Endothelial cell of umbilical vein (primary cell): Measurements from ENCODE around the gene HSPG2. TPM values are rescaled to one million over a fixed set of nuclear protein-coding genes. Genes with fewer than 3 reads are reported as not detected.
"Not testable (repeated sequence)": the region's sequence is repeated elsewhere in the genome, so short reads cannot be mapped to it uniquely, and the experiment has no call there.

Experiments used
- BruUV-seq: library from RNA; stranded (reverse); fragments of 400-500 nt; replicated peaks from 2 replicates; lab custom pipeline; 2021; lab: Mats Ljungman, UMichigan
- CTCF ChIA-PET: fragments of 300-600, 350-600 bp; sonication (Branson Sonifier 250); formaldehyde crosslinking; loops from one replicate; lab custom pipeline; 2021; ENCODE audit warnings: antibody characterized with exemption, inconsistent platforms; lab: Charles Lee
- POLR2A ChIA-PET: fragments of 300-600, 350-600 bp; sonication (Branson Sonifier 250); formaldehyde crosslinking; loops from one replicate; lab custom pipeline; 2021; ENCODE audit warnings: antibody characterized with exemption, inconsistent platforms; lab: Charles Lee
- DNase-seq: peaks from one replicate; pipeline ENCODE4 v3.0.0-alpha.2; 2011; ENCODE audit warnings: low read depth, low spot score
- FAIRE-seq: peaks from 2 replicates; lab custom pipeline; 2011; peaks lifted over from hg19 to GRCh38; lab: Jason Lieb, UNC
- H2AFZ ChIP-seq: 2 replicates; pipeline ENCODE4 v1.6.0; 2012; ENCODE audit warnings: low read depth, low read length, control low read depth, inconsistent platforms
- H3K27ac ChIP-seq: 2 replicates; pipeline ENCODE4 v1.5.1; 2011; ENCODE audit warnings: low read depth, mild to moderate bottlenecking, control low read depth, low read length, moderate library complexity; ENCODE audit not compliant: insufficient read depth
- H3K27me3 ChIP-seq, 2 experiments: 2 replicates each; pipeline versions ENCODE4 v1.6.0 to v1.6.1; 2011; ENCODE audit warnings: low read length in 2 of 2, mixed read lengths in 1 of 2; ENCODE audit not compliant: control insufficient read depth in 2 of 2, insufficient read depth in 2 of 2
- H3K36me3 ChIP-seq, 2 experiments: 2 replicates in 1 of 2; 3 replicates in 1 of 2; pipeline ENCODE4 v1.5.1; 2011; ENCODE audit warnings: low read length in 2 of 2, mild to moderate bottlenecking in 1 of 2, moderate library complexity in 1 of 2; ENCODE audit not compliant: control insufficient read depth in 2 of 2, insufficient read depth in 2 of 2; ENCODE audit errors: extremely low read depth in 1 of 2
- H3K4me1 ChIP-seq: 3 replicates; pipeline ENCODE4 v1.5.1; 2011; ENCODE audit warnings: mild to moderate bottlenecking, low read length; ENCODE audit not compliant: control insufficient read depth, insufficient read depth; ENCODE audit errors: extremely low read depth
- H3K4me2 ChIP-seq: 2 replicates; pipeline ENCODE4 v1.6.1; 2011; ENCODE audit warnings: low read length, control low read depth, mixed read lengths; ENCODE audit not compliant: insufficient read depth
- H3K4me3 ChIP-seq, 3 experiments: fragments of 200-600 bp in 1 of 3; sonication (generic), shearing (Covaris generic) in 1 of 3; replicated peaks in 1 of 3; 2 replicates each; pipeline ENCODE4 v1.5.1; 2011 to 2016; ENCODE audit warnings: control low read depth in 3 of 3, low read length in 3 of 3, mild to moderate bottlenecking in 2 of 3, inconsistent platforms in 1 of 3, low read depth in 1 of 3, moderate library complexity in 1 of 3; ENCODE audit not compliant: insufficient read depth in 1 of 3
- H3K79me2 ChIP-seq: 2 replicates; pipeline ENCODE4 v1.6.0; 2012; ENCODE audit warnings: low read length, inconsistent platforms; ENCODE audit not compliant: control insufficient read depth, insufficient read depth
- H3K9ac ChIP-seq: replicated peaks from 2 replicates; pipeline ENCODE3; 2011; ENCODE audit warnings: low read length, control low read depth; ENCODE audit not compliant: insufficient read depth; ENCODE audit errors: extremely low read depth
- H3K9me1 ChIP-seq: replicated peaks from 3 replicates; pipeline ENCODE4 v1.6.0; 2011; ENCODE audit warnings: mild to moderate bottlenecking, low read length; ENCODE audit not compliant: control insufficient read depth, insufficient read depth; ENCODE audit errors: extremely low read depth
- H3K9me3 ChIP-seq: replicated peaks from 2 replicates; pipeline ENCODE4 v1.5.1; 2012; ENCODE audit warnings: low read length, inconsistent platforms; ENCODE audit not compliant: control insufficient read depth, insufficient read depth
- H4K20me1 ChIP-seq: replicated peaks from 2 replicates; pipeline ENCODE3; 2011; ENCODE audit warnings: mild to moderate bottlenecking, low read length; ENCODE audit not compliant: control insufficient read depth, insufficient read depth; ENCODE audit errors: extremely low read depth
- dilution Hi-C: fragments of 300-500 bp; cut with MboI; formaldehyde crosslinking; loops from one replicate; pipeline ENCODE4 v1.15.0; 2019; ENCODE audit warnings: low sequenced_read_pairs; ENCODE audit not compliant: extremely low pct_ligation_motif_present
- intact Hi-C: fragments of 100-400 bp; cut with micrococcal nuclease; formaldehyde crosslinking; loops from one replicate; pipeline ENCODE4 v1.10.0; 2022
- polyA plus RNA-seq, 4 experiments: library from polyadenylated mRNA; depleted of rRNA in 3 of 4; stranded (reverse) in 3 of 4; unstranded in 1 of 4; fragments of >200 nt; gene quantifications; 2 replicates each; pipeline versions ENCODE4 v1.2.1 to v1.2.3, GENCODE V29; 2011 to 2012; ENCODE audit warnings: missing spikeins in 1 of 4
- total RNA-seq: library from RNA; stranded (reverse); gene quantifications from 2 replicates; pipeline ENCODE4 v1.2.3, GENCODE V29; 2021

Gene HSPG2
- total and polyA plus RNA-seq, 2 donors (not counting 3 experiments of a cell fraction or from before 2014, with no cell fraction given) = 734 to 3,499 TPM

- POLR2A ChIA-PET, H4K20me1 ChIP-seq, H3K9me1 ChIP-seq, H2AFZ ChIP-seq, BruUV-seq, H3K9ac ChIP-seq, H3K36me3 ChIP-seq, DNase-seq, dilution Hi-C loops, H3K79me2 ChIP-seq, H3K4me2 ChIP-seq, H3K27ac ChIP-seq, H3K9me3 ChIP-seq, intact Hi-C loops, H3K4me1 ChIP-seq, H3K4me3 ChIP-seq, H3K27me3 ChIP-seq: not testable (repeated sequence)
- CTCF ChIA-PET = interaction anchor here (0.5 kb wide), 1 partner anchor 518 kb away, joined by 3 read pairs; no protein-coding TSS in a partner anchor
- peak; percentile 99 for FAIRE-seq
Observed at GRCh38 chr1:21980515-21981220, 43.6 kb upstream of the HSPG2 start.

DNA sequence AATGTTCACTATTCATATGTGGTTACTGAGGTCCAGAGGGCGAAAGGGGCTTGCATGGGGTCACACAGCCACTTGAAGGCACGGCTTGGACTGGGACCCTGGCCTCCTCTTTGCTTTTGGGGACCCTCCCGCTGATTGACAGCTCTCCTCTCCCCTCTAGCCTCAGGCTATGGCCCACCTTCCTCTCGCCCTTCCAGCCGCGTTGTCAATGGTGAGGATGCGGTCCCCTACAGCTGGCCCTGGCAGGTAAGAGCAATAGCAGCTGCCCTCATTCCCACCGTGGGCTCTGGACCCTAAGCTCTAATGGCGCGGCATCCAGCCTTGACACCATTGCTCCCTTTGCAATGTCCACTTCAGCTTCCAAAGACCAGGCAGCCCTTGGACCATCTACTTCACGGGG, 41.1 kb upstream of the HSPG2 start:
- peaks cover 14% of the 10 kb centered on the region for H3K4me1 ChIP-seq
- H3K79me2 ChIP-seq, dilution Hi-C loops, CTCF ChIA-PET, H3K9ac ChIP-seq, POLR2A ChIA-PET, intact Hi-C loops, H3K27ac ChIP-seq, DNase-seq, BruUV-seq, H2AFZ ChIP-seq, H3K9me1 ChIP-seq, H3K4me2 ChIP-seq, H3K4me3 ChIP-seq, H4K20me1 ChIP-seq, H3K9me3 ChIP-seq, H3K36me3 ChIP-seq, H3K27me3 ChIP-seq: not testable (repeated sequence)
- peak; percentile 8 for FAIRE-seq

DNA sequence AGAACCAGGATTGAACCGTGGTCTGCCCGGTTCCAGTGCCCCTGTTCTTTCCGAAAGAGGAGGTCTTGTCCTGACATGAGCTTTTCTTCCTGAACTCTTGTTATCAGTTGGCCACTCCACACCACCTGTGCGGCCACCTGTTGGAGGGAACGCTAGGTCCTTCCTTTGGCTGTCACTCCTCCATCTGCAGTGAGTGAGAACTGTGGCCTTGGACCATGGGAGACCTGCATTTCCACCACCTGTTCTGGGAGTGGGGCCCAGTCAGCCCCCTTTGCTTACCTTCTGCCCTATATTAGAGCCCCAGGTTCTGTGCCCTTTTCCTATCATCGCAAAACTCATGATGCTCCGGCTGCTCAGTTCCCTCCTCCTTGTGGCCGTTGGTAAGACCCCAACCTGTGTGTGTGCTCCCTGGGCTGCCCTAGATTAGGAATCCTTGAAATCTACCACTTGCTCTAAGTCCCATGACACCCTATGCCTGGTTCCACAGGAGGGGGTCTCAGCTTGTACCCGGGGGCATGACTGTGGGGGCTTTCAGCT, 39.7 kb upstream of the HSPG2 start, which contains the start of gene CELA3B:
CELA3B (plus strand) TSS at position 320 of the 537 bp plus-strand sequence; CDS start at position 338, 18 bp downstream.
- FAIRE-seq = peak; percentile 64
- not testable (repeated sequence) for H2AFZ ChIP-seq, H3K9me1 ChIP-seq

GRCh38 chr1:21975296-21975695, 38.2 kb upstream of the HSPG2 start:
- peak; percentile 21 for FAIRE-seq
- H3K9me1 ChIP-seq, H4K20me1 ChIP-seq, dilution Hi-C loops, H3K36me3 ChIP-seq, POLR2A ChIA-PET, H3K27me3 ChIP-seq, H3K9ac ChIP-seq, H2AFZ ChIP-seq, H3K79me2 ChIP-seq, DNase-seq, CTCF ChIA-PET, H3K4me2 ChIP-seq, H3K9me3 ChIP-seq, H3K4me3 ChIP-seq: not testable (repeated sequence)
- intact Hi-C loops = loop anchor here (2.0 kb wide), 1 partner anchor 64 kb away; no protein-coding TSS in a partner anchor
- TSS peak; percentile 71 for BruUV-seq
- peaks cover 26% of the 10 kb centered on the region for H3K4me1 ChIP-seq
- H3K27ac ChIP-seq = peak overlapping the region; percentile 96

More for the DNA sequence above, 39.7 kb upstream of the HSPG2 start, which contains the start of gene CELA3B:
- peaks cover 24% of the 10 kb centered on the region for H3K4me1 ChIP-seq
- H3K79me2 ChIP-seq, H3K27me3 ChIP-seq, H3K36me3 ChIP-seq, POLR2A ChIA-PET, H3K9ac ChIP-seq, H3K4me2 ChIP-seq, H3K27ac ChIP-seq, BruUV-seq, H3K9me3 ChIP-seq, DNase-seq, H3K4me3 ChIP-seq, H4K20me1 ChIP-seq, dilution Hi-C loops, intact Hi-C loops: not testable (repeated sequence)
- CTCF ChIA-PET = interaction anchor here (1.2 kb wide), 1 partner anchor 440 kb away, joined by 3 read pairs; no protein-coding TSS in a partner anchor
